ENCODE results near the gene TLCD3A. TPM values are rescaled to one million over a fixed set of nuclear protein-coding genes. Genes with fewer than 3 reads are reported as not detected.
"Not testable (repeated sequence)": the region's sequence is repeated elsewhere in the genome, so short reads cannot be mapped to it uniquely, and the experiment has no call there.

The TLCD3A gene
- total and polyA plus RNA-seq, 2 of the 4 experiments (the other 2 are of a cell fraction): 15.2 to 35.0 TPM

DNA sequence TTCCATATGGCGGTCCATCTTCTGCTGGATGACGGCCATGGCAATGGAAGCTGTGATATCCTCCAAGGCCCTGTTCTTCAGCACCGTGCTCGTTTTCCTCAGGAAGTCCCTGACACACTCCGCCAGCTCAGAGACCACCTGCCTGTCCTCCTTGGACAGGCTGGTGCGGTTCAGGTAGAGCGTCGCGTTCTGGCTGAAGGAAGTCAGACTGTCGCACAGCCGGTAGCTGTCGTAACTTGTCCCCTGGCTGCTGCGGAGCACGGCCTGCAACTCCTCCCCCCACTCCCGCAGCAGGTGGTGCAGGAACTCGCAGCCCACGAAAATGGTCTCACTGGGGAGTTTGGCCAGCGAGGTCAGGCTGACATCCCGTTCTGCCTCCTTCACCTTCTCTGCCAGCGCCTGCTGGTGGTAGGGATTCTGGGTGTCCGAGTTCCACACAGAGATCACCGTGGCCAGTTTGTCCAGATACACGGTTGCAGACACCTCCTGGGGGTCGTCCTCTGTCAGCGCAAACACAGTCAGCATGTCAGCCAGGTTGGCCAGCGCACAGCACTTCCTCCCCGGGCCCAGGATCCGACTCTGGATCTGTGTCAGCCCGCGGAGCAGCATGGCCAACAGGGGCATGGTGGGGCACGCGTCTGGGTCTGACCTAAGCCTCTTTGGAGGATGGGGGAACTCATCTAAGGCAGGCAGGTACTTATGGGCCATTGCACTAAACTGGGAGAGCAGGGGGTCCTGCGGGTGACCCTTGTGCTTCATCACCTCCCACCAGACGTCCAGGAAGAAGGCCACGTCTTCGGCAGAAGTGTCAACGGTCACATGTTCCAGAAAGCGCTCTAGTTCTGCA, 14.6 kb downstream of the TLCD3A start (continued):
- TF ChIP-seq POLR2A (IDR thresholded peaks at IDR 0.05; ENCODE audit: low read depth, low read length): no peak

DNA sequence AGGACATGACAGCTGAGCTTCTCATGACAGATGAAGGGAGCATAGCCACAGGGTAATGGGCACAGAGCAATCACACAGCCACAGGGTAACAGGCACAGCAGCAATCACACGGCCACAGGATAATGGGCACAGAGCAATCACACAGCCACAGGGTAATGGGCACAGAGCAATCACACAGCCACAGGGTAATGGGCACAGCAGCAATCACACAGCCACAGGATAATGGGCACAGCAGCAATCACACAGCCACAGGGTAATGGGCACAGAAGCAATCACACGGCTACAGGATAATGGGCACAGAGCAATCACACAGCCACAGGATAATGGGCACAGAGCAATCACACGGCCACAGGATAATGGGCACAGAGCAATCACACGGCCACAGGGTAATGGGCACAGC, 16.2 kb downstream of the TLCD3A start:
- H3K9me3 ChIP-seq (ENCODE audit: control insufficient read depth, insufficient read depth, low read length); H3K18ac ChIP-seq (ENCODE audit: low read depth, low read length); H3K14ac ChIP-seq (replicated peaks; ENCODE audit: low read depth, low read length); H2AK5ac ChIP-seq (ENCODE audit: low read depth, low read length); ATAC-seq (ENCODE audit: low read depth); POLR2A ChIA-PET (ENCODE audit: unreplicated experiment); H2BK20ac ChIP-seq (ENCODE audit: low read depth, low read length); dilution Hi-C loops (cut with HindIII; ENCODE audit: low sequenced_read_pairs, unreplicated experiment); CTCF ChIA-PET; H3K4me2 ChIP-seq (ENCODE audit: low read depth, low read length); intact Hi-C loops (cut with micrococcal nuclease); H3K9ac ChIP-seq (ENCODE audit: low read depth, low read length); H4K5ac ChIP-seq (ENCODE audit: low read depth, low read length); H3K27me3 ChIP-seq (ENCODE audit: control insufficient read depth, insufficient read depth, low read length); H2BK120ac ChIP-seq (ENCODE audit: low read depth, low read length); H3K56ac ChIP-seq (ENCODE audit: extremely low read depth, insufficient read depth, low read length); H2BK15ac ChIP-seq (ENCODE audit: low read depth, low read length); H3K27ac ChIP-seq (ENCODE audit: insufficient read depth, low read length); in situ Hi-C loops (cut with MboI; ENCODE audit: low sequenced_read_pairs); H3K4me3 ChIP-seq (ENCODE audit: insufficient read depth, low read depth, low read length); H2AFZ ChIP-seq (replicated peaks; ENCODE audit: low read length, poor library complexity); H3K23ac ChIP-seq (ENCODE audit: low read depth, low read length); H3K4ac ChIP-seq (ENCODE audit: low read depth, low read length); H4K8ac ChIP-seq (ENCODE audit: low read depth in 2 of 2, low read length in 2 of 2); DNase-seq; BruUV-seq (replicated peaks); H2BK5ac ChIP-seq (ENCODE audit: low read depth, low read length, poor library complexity, severe bottlenecking); H4K91ac ChIP-seq (ENCODE audit: insufficient read depth, low read depth, low read length): not testable (repeated sequence)
- WGBS, 2 experiments (ENCODE audit: extremely low coverage in 2 of 2, insufficient read length in 1 of 2): no CpG with 5 or more reads among the region's 4 CpGs
- Histone ChIP-seq H3K79me1 (ENCODE audit: low read depth in 1 of 2, low read length in 2 of 2) (peaks cover 23 to 77% of the 10 kb centered on the region in 2 experiments), H2AK9ac (replicated peaks; ENCODE audit: low read depth, low read length, poor library complexity) (peak overlapping the region; percentile 72), H3K4me1 (ENCODE audit: control insufficient read depth, insufficient read depth, low read length) (peaks cover 10% of the 10 kb centered on the region), H3K9me1 (ENCODE audit: insufficient read depth, low read length) (peaks cover 17% of the 10 kb centered on the region), H3K36me3 (ENCODE audit: control insufficient read depth, insufficient read depth, low read length) (peaks cover 43% of the 10 kb centered on the region), H4K20me1 (ENCODE audit: insufficient read depth, low read length) (peaks cover 23% of the 10 kb centered on the region)

DNA sequence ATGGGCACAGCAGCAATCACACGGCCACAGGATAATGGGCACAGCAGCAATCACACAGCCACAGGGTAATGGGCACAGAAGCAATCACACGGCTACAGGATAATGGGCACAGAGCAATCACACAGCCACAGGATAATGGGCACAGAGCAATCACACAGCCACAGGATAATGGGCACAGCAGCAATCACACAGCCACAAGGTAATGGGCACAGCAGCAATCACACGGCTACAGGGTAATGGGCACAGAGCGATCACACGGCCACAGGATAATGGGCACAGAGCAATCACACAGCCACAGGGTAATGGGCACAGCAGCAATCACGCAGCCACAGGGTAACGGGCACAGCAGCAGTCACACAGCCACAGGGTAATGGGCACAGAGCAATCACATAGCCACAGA, 17.0 kb downstream of the TLCD3A start:
- H2BK120ac ChIP-seq (ENCODE audit: low read depth, low read length); H3K4me3 ChIP-seq (ENCODE audit: insufficient read depth, low read depth, low read length); H3K14ac ChIP-seq (replicated peaks; ENCODE audit: low read depth, low read length); H3K23ac ChIP-seq (ENCODE audit: low read depth, low read length); POLR2A ChIA-PET (ENCODE audit: unreplicated experiment); H3K4me2 ChIP-seq (ENCODE audit: low read depth, low read length); H3K9me3 ChIP-seq (ENCODE audit: control insufficient read depth, insufficient read depth, low read length); H4K91ac ChIP-seq (ENCODE audit: insufficient read depth, low read depth, low read length); H2BK20ac ChIP-seq (ENCODE audit: low read depth, low read length); H3K27me3 ChIP-seq (ENCODE audit: control insufficient read depth, insufficient read depth, low read length); H2BK5ac ChIP-seq (ENCODE audit: low read depth, low read length, poor library complexity, severe bottlenecking); H3K9ac ChIP-seq (ENCODE audit: low read depth, low read length); intact Hi-C loops (cut with micrococcal nuclease); H3K56ac ChIP-seq (ENCODE audit: extremely low read depth, insufficient read depth, low read length); H2BK15ac ChIP-seq (ENCODE audit: low read depth, low read length); DNase-seq; in situ Hi-C loops (cut with MboI; ENCODE audit: low sequenced_read_pairs); H4K8ac ChIP-seq (ENCODE audit: low read depth in 2 of 2, low read length in 2 of 2); H3K27ac ChIP-seq (ENCODE audit: insufficient read depth, low read length); CTCF ChIA-PET; H3K4ac ChIP-seq (ENCODE audit: low read depth, low read length); H2AFZ ChIP-seq (replicated peaks; ENCODE audit: low read length, poor library complexity); H2AK9ac ChIP-seq (replicated peaks; ENCODE audit: low read depth, low read length, poor library complexity); BruUV-seq (replicated peaks); H2AK5ac ChIP-seq (ENCODE audit: low read depth, low read length); H4K5ac ChIP-seq (ENCODE audit: low read depth, low read length); H3K18ac ChIP-seq (ENCODE audit: low read depth, low read length); ATAC-seq (ENCODE audit: low read depth); dilution Hi-C loops (cut with HindIII; ENCODE audit: low sequenced_read_pairs, unreplicated experiment): not testable (repeated sequence)
- H3K79me1 ChIP-seq (ENCODE audit: low read depth in 1 of 2, low read length in 2 of 2): peaks cover 23 to 69% of the 10 kb centered on the region in 2 experiments
- peaks cover 17% of the 10 kb centered on the region for H3K9me1 ChIP-seq (ENCODE audit: insufficient read depth, low read length)
- peaks cover 10% of the 10 kb centered on the region for H3K4me1 ChIP-seq (ENCODE audit: control insufficient read depth, insufficient read depth, low read length)
- peaks cover 37% of the 10 kb centered on the region for H3K36me3 ChIP-seq (ENCODE audit: control insufficient read depth, insufficient read depth, low read length)
- 100% methylated on average over 3 of the region's 7 CpGs; no CpG with 5 or more reads in 1 of the 2 experiments for WGBS, 2 experiments (ENCODE audit: extremely low coverage in 2 of 2, insufficient read length in 1 of 2)
- H4K20me1 ChIP-seq (ENCODE audit: insufficient read depth, low read length): peaks cover 22% of the 10 kb centered on the region
